IPS DF 4.7 (cell line): ENCODE measurements around the gene TMEM54.

Experiments
- DNase-seq: peaks from one replicate; pipeline ENCODE4 v3.0.0-alpha.2; 2013; ENCODE audit warnings: low spot score; ENCODE audit errors: extremely low read depth

The TMEM54 gene

DNA sequence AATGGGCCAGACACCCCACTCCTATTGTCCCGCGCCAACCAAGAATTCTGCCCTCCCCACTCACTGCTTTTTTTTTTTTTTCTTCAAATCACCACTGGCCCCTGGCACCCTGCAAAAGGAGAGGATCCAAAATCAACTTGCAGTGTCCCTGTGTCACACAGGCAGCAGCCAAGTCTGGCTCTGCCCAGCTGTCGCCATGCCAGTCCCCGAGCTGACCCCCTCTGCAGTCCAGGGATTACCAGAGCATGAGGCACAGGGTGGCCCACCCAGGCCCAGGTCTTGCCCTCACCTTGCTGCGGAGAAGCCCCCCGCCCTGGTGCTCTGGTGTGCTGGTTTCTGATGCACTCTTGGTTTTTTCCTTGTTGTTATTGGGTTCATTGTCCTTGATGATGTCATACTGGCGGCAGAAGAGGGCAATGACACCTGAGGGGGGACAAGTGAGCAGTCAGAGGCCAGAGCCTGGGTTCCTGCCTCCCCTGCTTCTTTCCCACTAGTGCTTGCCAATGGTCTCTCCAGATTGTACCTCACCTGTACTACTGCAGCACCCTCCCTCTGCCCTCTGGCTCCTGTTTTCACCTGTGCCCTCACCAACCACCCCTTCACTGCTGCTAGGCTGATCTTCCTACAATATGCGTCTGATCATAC is 36.7 kb downstream of the TMEM54 start:
- no peak for DNase-seq

DNA sequence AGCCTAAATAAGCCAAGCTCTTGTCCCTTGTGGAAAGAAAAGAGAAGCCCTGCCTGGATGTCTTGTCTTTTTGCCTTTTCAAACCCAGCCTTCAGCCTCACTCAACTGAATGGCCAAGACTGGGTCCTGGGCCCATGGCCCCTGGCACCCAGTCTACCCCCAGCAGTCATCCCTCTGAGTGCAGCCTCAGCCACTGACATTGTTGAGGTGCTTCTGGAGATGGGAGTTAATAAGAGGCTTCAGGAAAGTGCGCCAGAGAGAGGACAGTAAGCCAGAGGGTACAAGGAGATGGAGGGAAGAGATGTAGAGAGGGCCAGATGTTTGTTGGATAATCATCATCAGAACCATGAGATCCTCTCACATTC is 37.3 kb downstream of the TMEM54 start:
- no peak for DNase-seq

- DNase-seq = no peak
Observed at GRCh38 chr1:32863218-32863880, 37.8 kb downstream of the TMEM54 start.

DNA sequence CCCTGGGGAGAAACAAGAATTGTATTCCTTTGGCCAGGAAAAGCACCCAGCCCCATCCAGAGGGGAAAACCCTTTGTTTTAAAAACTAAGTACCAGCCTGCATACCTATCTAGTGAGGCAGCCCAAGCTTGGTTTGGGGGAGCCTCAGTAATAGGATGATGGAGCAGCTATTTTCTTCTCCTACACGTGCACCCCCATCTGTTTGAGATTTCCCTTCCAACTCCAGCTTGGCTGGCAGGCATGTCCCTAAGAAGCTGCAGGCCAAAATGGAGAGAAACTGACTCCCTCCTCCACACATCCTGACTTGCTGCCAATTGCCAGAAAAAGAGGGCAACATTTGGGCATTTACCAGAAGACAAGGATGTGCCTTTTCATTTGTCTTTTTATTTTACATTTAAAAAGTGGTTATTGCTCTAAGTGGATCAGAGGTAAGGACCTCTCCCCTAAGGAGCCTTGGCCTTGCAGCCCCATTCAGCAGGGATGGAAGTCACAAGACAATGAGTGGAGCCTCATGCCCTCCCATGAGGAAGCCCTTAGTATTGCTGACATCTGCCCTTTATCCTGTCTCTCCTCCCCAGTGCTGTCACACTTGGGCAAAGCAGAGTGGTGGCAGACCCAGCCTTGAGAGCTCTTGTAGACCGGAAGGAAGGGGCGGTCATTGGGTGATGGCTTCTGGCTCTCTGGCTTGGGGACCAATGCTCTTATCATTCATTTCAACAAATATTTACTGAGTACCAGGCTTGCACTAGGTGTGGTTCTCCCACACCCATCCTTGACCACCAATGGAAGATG is 39.1 kb downstream of the TMEM54 start:
- DNase-seq = no peak

DNA sequence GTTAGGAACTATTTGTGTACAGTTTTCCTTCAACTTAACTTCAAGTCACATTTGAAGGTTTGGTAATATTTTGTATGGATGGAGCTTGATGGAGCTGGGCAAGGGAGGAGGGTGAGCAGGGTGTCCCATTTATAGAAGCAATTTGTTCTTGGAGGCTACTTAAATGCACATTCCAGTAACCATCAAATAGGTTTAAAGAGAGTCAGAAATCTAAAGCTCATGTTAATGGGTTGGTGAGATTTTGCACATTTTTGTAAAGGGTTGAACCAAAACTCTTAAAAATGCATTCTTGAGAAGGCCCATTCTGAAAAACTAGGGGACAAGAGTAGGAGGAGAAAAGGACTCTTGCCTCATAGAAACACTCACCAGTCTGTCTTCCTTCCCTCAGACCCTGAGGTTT is 40.6 kb downstream of the TMEM54 start:
- DNase-seq = no peak

DNA sequence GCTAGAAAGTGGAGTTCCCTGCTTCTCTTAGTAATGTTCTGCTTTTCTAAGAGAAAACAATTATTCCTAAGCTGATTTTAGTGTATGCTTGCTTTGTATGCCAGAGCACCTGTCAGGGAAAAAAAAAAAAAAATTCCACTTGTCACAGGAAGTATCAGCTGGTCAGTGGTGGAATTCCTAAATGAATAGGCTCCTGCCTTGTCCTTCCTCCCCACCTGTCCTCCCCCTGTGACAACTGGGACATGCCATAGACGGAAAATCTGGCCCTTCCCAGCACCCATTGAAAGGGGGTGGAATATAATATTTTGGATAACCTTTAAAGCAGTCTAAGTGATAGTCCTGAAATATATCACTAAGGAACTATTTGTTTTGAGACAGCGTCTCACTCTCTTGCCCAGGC is 41.3 kb downstream of the TMEM54 start:
- no peak for DNase-seq

GRCh38 chr1:32858791-32859190 is 42.4 kb downstream of the TMEM54 start:
- DNase-seq = no peak

- no peak for DNase-seq
Observed at GRCh38 chr1:32858136-32858535, 43.1 kb downstream of the TMEM54 start.

DNA sequence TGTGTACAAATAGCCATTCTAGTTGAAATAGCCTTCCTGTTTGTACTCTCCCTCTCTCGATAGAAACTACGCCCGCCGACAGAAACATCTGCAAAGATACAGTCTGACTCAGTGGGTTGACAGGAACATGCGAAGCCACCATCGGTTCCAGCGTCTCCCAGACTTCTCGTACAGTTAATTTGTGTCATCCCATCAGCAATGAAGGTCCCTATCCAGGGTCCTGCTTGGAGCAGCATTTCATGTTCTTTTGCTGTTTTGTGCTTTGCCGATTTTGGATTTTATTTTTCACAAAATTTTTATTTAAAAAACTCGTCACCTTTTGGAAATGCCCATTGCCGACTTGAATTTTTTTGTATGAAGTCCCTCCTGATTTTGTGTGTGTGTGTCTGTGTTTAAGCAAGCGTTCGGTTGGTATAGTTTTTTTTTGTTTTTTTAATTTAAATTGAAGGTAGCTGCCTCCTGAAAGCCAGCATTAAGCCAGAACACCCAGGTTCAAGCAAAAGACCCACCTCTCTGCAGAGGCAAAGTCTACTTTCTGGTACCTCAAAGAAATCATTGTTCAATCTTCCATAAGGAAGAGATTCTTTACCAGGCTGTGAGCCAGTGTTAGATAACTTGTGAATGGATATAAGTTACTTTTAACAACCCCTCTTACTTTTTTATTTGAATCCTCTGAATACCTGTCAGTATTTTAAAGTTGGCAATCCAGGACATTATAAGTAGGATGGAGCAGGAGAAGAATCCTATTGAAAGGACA is 45.1 kb downstream of the TMEM54 start:
- DNase-seq = no peak

GRCh38 chr1:32848354-32849063 is 52.7 kb downstream of the TMEM54 start:
- no peak for DNase-seq
